ENCODE results near the gene HIP1R. TPM values are rescaled to one million over a fixed set of nuclear protein-coding genes. Genes with fewer than 3 reads are reported as not detected.

HIP1R gene
- total and polyA plus RNA-seq, 2 of the 13 experiments (the other 11 are each of a cell fraction or from before 2014, with no cell fraction given), result 18.4 to 25.5 TPM

GRCh38 chr12:122895704-122896636, 60.7 kb downstream of the HIP1R start, which contains the start of gene VPS37B (continued):
- TF ChIP-seq ZBTB10 (CRISPR knock-in tag; IDR thresholded peaks at IDR 0.05; ENCODE audit: borderline replicate concordance), result no peak
- TF ChIP-seq ZNF670 (CRISPR knock-in tag; IDR thresholded peaks at IDR 0.05; ENCODE audit: borderline replicate concordance), result no peak
- no peak for TF ChIP-seq ZNF282 (IDR thresholded peaks at IDR 0.05; ENCODE audit: partially characterized antibody)
- no peak for TF ChIP-seq ZNF414 (CRISPR knock-in tag; IDR thresholded peaks at IDR 0.05)
- TF ChIP-seq ZNF562 (CRISPR knock-in tag; IDR thresholded peaks at IDR 0.05; ENCODE audit: borderline replicate concordance), result no peak
- peak; percentile 30; the same call in 1 of the 2 replicates for TF ChIP-seq FOXO1 (CRISPR knock-in tag; IDR thresholded peaks at IDR 0.05)
- no peak for TF ChIP-seq BCLAF1 (IDR thresholded peaks at IDR 0.05)
- TF ChIP-seq ZNF687 (CRISPR knock-in tag; IDR thresholded peaks at IDR 0.05), result peak; percentile 86
- no peak; the same call in 1 of the 2 replicates for TF ChIP-seq ZBTB4 (CRISPR knock-in tag; IDR thresholded peaks at IDR 0.05; ENCODE audit: borderline replicate concordance)
- no peak for TF ChIP-seq ZNF652 (CRISPR knock-in tag; IDR thresholded peaks at IDR 0.05; ENCODE audit: borderline replicate concordance, low read depth)
- TF ChIP-seq RBFOX2 (IDR thresholded peaks at IDR 0.05; ENCODE audit: low read depth, low read length), result peak; percentile 82
- TF ChIP-seq ZBTB8A (CRISPR knock-in tag; IDR thresholded peaks at IDR 0.05; ENCODE audit: borderline replicate concordance, low read depth), result no peak

Data from HepG2 (cell line).